Activated CD4-positive, alpha-beta T cell treated with anti-CD3 and anti-CD28 coated beads for 24 hours (primary cell): Measurements from ENCODE around the gene GDF2.

Experiments
- DNase-seq, 2 donors: peaks; one replicate each; pipeline ENCODE4 v3.0.0-alpha.2; 2020; ENCODE audit warnings: low read depth in 2 of 2

Gene GDF2

DNA sequence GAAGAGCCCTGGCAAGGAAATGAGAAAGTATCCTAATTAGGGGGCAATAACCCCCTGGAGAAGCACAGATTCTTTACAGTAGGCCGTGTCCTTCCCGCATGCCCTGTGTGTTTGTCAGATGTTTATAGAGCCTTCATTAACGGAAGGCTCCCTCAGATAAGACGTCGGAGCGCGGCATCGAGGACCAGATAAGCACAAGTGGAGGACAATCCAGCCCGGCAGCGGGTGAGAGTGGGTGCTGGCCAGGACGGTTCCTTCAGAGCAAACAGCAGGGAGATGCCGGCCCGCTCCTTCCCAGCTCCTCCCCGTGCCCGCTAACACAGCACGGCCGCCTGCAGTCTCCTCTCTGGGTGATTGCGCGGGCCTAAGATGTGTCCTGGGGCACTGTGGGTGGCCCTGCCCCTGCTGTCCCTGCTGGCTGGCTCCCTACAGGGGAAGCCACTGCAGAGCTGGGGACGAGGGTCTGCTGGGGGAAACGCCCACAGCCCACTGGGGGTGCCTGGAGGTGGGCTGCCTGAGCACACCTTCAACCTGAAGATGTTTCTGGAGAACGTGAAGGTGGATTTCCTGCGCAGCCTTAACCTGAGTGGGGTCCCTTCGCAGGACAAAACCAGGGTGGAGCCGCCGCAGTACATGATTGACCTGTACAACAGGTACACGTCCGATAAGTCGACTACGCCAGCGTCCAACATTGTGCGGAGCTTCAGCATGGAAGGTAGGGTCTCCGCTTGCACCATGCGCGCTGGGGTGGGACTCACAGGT lies at the start of gene GDF2:
GDF2 (plus strand) TSS at position 155 of the 762 bp plus-strand sequence; CDS start at position 370, 215 bp downstream.
- DNase-seq, result no peak

DNA sequence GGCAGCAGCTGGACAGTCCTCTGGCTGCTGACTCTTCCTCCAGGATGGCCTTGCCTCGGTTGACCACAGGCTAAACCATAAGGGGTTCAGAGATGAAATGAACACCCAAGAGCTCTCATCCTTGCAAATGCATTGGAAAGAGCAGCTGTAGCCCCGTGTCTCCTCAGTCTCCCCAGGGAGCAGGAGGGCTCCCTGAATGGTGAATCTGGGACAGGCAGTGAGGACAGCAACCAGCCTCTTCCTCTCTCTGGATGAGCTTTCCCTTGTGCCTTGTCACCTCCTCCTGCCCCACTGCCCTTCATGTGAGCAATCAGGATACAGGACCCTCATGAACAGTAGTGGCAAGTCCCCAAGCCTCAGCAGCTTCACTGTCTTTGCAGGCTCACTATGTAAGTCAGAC lies 46.2 kb upstream of the GDF2 start:
- DNase-seq, result no peak

DNA sequence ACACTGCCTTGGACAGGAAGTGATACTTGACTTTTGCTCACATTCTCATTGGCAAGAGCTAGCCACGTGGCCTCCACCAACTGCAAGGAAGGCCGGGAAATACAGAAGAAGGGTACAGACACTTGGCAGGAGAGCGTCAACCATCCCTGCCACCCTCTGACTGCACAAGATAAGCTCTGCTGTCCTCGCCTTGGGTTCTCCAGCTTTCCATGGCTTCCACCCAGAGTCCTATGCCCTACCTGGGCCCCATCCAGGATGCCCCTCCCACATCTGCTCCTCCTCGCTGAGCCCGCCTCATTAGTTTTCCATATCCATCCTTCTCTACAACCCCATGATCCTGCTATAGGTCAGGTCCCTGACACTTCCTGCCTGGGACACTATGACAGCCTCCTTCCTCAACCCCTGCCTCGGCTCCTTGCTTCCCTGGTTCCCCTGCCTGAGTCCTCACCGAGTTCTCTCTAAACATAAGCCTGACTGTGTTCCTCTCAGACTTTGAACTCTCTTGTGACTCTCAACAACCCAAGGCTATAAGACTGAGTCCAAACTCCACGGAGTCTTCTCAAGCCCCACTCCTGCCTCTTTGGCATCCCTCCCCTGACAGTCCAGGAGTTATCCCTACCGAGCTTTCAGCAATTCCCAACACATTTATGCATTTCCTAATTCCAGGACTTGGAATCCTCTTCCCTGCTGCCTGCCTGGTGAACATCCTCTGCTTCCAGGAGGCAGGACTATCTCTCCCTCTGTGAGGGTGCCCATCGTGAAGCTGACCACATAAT lies 45.5 kb upstream of the GDF2 start:
- DNase-seq, result no peak

- DNase-seq, result no peak
These were observed 44.7 kb upstream of the GDF2 start for GRCh38 chr10:47277352-47278151.

DNA sequence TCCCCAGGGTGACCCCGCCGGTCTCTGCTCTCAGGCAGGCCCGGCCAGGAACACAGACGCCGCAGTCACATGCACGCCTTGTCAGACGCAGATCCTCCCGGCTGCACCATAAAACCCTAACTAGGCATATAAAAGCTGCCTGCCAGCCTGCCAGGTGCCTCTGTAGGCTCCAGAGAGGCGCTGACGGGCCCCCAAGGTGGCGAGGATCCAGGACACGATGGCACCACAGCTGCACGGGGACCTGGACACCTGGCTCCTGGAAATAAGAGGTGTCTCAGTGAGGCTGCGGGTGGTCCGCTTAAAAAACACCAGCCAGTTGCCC lies 44.1 kb upstream of the GDF2 start:
- no peak for DNase-seq

- DNase-seq, result no peak
These were observed 43.5 kb upstream of the GDF2 start for GRCh38 chr10:47278720-47279119.

DNA sequence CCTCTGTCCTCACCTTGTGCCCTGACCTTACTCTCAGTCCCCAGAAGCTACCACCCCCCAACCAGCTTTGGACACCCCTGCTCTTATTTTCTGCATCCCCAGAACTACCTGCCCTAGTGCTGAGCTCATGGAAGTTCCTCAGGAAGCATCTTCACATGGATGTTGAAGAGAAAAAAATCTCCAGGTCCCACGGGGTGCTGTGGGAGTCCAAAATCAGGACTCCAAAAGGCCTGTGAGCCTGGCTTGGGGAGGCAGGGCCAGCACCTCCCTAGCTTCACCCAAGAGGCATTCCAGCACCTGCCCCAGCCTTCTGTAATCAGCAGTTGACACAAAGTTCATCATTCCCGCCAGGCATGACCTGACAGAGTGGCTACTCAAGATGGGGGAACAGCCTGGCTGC lies 43.0 kb upstream of the GDF2 start:
- DNase-seq, result no peak

DNA sequence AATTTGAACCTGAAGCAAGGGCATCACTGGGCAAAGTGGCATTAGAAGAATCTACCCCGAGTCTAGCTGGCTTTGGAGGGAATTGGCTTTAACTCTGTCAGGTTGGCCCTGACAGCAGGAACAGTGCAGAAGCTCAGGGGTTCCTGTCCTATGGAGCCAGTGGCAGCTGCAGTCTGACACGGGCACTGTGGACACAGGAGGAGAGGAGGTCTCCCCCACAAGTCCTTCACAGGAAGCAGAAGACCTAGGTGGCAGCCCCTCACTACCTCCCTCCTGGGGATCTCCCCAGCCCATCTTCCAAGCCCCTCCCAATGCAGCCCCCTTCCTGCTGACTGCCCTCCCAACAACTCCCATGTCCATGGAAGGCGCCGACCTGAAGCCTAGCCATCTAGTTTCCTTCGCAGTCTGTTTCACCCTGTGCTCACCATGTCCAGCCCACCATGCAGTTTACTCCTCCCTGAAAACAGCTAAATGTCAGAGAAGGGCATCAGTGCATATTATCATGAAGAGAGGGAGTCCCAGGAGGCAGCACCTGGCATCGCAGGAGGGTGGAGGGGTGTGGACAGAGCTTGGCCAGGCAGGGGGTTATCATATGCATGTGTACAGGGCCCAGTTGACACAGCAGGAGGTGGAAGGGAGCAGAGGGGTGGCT lies 40.1 kb upstream of the GDF2 start:
- DNase-seq, result no peak

- DNase-seq, result no peak
These were observed 39.6 kb upstream of the GDF2 start for GRCh38 chr10:47282657-47283018.

GRCh38 chr10:47283101-47283630 lies 39.1 kb upstream of the GDF2 start:
- no peak for DNase-seq

GRCh38 chr10:47283848-47284247 lies 38.4 kb upstream of the GDF2 start:
- DNase-seq, result no peak

- no peak for DNase-seq
These were observed 36.7 kb upstream of the GDF2 start for GRCh38 chr10:47285381-47286115.

- DNase-seq, result no peak
These were observed 36.1 kb upstream of the GDF2 start for GRCh38 chr10:47286116-47286505.

DNA sequence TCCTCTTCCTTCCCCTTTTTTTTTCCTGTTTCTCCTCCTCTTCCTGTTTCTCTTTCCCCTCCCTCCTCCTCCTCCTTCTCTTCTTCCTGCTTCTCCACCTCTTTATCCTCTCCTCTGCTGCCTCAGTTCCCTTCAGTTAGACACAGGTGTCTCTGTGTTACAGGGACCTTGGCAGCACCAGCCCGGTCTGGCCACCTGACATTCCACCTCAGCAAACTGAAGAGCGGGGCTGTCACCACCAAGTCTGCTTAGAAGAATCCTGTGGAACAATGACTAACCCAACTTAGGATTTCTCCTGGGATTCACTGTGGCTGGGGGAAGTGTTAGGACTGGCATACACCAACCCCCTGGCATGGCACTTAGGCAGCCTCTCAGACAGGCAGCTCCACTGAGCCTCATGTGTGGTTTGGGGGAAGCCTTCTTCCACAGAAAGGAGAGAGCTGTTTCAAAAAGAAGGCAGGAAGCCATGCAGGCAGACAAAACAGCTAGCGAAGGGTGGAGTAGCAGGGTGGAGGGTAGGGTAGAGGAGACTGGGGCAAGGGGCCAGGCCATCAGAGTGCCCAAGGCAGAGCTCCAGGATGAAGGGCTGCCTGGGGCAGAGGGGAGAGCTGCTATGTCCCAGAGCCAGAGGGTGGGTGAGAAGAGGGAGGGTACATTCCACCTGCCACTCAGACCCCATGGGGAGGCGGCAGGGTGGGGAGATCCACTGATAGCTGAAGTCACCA lies 35.5 kb upstream of the GDF2 start:
- no peak for DNase-seq

DNA sequence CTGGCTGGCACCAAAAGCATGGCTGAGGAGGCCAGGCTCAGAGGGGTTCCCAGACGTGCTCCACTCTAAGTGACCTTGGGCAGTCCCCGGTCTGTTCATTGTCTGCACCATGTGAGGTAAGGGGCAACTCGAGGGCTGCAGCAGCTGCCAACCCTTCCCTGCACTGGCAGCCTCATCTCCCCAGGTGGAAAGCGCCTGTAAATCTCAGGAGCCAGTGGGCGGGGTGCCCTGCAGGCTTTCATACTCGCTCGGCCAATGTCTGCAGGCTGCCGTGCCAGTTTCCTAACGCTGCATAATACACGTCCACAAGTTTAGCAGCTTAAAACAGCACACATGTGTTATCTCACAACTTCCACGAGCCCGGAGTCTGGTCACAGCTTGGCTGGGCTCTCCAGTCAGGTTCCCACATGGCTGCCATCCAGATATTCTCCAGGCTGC lies 34.9 kb upstream of the GDF2 start:
- DNase-seq, result no peak

DNA sequence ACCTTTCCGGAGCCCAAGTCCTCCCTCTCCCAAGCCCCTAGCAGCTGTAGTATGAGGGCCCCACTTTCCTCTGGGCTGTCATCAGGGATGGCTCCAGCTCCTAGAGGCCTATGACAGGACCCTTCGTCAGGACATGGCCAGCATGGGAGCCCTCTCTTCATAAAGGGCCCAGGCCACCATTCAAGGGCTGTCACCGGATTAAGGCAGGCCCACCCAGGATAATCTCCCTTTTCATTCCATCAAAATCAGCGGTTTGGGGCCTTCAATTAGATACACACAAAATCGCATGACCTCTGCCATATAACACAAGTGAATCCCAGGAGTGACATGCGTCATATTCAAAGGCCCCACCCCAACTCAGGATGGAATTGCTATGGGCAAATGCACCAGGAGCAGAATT lies 34.4 kb upstream of the GDF2 start:
- no peak for DNase-seq

DNA sequence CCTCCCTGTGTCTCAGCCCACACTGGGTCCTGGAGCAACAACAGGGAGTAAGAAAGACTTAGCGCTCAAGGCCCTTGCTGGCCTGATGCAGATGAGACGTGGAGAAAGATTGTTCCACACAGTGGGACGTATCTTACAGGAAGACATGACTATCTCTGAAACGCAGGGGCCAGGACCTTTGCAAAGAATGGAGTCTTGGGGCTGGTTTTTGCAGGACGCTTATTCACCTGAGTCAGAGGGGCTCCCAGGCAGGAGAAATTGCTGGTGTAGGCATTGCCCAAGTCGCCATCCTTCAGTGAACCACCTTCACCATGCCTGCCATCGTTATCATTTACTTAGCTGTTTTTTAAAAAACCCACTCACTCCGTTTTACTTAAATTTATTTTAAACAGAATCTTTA lies 34.0 kb upstream of the GDF2 start:
- no peak for DNase-seq

- no peak for DNase-seq
These were observed 33.2 kb upstream of the GDF2 start for GRCh38 chr10:47288916-47289495.

GRCh38 chr10:47289921-47290320 lies 32.3 kb upstream of the GDF2 start:
- no peak for DNase-seq

GRCh38 chr10:47290338-47290737 lies 31.9 kb upstream of the GDF2 start:
- DNase-seq, result no peak
